NOMO-1 treated with dmso at 0.1 percent for 144 hours (cell line): ENCODE data around the gene OR6T1.

Source experiments
- DNase-seq: peaks from one replicate; lab custom pipeline; 2025; ENCODE audit not compliant: unreplicated experiment; lab: John Stamatoyannopoulos, UW

The OR6T1 gene

DNA sequence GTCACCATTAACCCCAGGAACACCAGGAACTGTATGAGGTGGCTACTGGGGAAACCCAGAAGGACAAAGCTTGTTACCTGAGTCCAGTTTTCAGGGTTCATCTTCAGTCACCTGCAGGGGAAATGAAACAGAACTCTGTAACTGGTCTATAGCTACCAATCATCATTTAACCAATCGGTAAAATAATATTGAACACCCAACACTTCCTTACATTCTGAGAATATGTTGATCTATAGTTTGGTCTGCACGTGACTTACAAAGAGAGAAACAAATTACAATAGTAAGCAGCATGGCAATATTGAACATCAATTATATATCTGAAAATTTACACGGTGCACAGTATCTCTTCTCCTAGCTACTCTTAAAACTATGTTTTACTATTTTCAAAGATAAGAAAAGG lies at the start of gene OR6T1:
OR6T1 (minus strand) TSS at position 101 of the 400 bp plus-strand sequence; CDS start at position 101, 0 bp downstream.
- no peak for DNase-seq

DNA sequence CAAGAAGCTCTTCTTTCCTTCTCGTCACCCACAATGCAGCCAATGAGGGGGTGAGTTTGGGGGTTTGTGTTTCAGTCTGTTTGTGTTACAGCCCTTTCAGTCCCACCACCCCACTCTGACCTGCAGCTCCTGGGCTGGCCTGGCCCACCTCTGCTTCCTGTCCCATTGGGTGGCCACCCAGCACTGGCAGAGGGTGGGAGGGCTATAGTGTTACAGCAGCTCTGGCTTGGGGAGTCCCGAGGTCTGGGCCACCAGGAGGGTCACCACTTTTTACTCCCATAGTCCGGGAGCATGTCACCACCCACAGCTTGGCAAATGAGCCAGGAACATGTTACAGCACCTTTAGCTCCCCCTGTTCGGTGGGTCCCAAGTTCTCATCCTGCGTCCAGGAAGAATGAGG lies 35.7 kb upstream of the OR6T1 start:
- no peak for DNase-seq

DNA sequence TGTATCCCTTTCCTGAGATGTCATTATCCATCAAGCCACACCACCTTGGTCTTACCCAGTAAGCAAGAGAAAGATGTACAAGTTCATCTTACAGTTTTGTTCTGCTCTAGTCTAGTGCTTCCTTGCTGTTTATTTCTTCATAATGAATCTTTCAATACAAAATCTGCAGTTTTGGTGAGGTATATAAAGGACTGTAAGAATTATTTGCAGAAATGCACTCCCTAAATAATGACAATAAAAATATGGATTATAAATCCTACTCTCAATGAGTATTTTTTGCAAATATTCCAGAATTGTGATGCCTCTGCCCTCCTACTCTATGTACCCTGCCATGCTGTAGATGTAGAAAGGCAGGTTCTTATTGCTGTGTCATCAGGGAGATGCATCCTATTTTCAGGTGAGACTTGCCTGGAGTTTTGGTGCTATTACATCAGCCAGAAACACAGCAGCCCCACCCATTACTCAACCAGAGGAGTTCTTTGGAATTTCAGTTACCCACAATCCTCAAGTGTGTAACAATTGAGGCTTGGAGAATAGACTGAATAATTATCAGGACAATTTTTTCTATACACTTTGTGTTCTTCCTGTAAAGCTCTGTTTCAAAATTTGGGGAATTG lies 34.2 kb upstream of the OR6T1 start, which contains the start of gene OR10S1:
OR10S1 (minus strand) TSS at position 51 of the 617 bp plus-strand sequence. CDS start 117 bp downstream, outside the sequence.
- DNase-seq = no peak

DNA sequence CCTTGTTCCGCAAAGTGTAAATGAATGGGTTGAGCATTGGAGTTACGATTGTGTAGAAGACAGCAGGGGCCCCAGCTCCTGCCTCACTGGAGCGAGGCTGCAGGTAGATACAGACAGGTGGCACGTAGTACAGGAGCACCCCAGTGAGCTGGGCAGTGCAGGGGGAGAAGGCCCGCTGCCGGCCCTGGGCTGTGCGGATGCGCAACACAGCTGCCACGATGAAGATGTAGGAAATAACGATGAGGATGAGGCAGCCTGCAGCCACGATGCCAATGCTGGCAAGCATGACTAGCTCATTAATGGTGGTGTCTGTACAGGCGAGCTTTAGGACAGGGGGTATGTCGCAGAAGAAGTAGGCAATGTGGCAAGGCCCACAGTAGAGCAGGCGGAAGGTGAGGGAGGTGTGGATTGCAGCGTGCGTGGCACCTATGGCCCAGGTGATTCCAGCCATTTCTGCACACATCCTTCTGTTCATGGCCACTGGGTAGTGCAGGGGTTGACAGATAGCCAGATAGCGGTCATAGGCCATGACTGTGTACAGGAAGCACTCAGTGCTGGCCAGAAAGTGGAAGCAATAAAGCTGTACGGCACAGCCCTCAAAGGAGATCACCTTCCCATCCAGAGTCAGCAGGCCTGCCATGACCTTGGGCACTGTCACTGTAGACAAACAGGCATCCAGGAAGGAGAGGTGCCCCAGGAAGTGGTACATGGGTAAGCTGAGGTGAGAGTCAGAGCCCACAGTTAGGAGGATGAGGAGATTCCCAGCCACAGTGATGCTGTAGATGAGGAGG lies 33.3 kb upstream of the OR6T1 start:
- DNase-seq = no peak

DNA sequence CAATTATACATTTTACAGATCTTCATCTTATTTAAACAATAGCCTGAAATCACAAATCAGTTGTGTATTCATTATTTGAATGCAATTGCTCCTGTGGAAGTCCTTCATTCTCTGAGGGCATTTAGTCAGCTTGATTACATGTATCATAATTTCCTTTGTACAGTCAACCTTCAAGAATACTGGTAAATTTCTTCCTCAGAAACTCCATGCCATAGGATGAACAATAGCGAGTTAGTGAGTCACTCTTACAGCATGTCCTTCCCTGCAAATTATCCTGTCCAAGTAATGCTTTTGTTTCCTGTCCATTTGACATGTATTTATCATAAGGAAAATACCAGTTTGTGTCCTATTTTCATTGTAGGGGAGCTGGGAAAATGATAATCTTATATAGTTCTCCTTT lies 30.2 kb upstream of the OR6T1 start:
- DNase-seq = no peak

GRCh38 chr11:123956752-123957151 lies 13.1 kb upstream of the OR6T1 start:
- DNase-seq = no peak

DNA sequence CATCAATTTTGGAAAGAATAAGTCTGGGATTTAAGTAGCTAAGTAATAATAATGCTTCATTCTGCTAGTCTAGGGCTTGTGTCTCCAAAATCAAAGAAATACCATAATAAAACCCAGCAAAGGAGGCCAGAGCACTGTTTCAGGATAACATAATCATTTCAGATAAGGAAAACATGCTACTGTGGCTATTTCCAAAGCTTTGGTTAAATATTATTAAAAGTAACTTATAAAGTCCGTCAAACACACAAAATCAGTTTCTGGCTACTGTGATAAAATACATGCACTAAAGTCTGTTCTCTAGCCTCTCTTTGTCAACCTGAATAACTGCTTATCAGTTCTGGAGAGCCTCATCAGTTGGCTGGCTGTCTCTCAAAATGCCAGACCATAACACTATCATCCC lies 1.5 kb upstream of the OR6T1 start:
- DNase-seq = no peak

DNA sequence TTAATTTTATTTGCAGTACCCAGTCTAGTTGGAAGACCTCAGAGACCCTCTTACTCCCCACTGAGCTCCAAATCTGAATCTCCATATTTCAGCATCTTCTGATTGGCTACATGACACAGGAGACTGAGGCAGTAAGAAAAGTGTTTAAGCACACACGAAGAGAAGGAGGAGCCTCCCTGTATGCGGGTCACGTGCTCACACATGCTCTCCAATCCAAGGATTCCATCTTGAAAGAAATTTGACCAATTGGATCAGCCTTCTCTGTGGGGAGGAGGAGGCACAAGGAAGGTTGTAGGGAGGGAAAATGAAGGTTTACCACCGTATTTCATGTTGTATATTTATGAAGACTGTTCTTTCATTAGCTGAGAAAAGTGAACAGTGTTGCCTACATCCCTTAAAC lies 1.2 kb downstream of the OR6T1 start:
- DNase-seq = no peak

DNA sequence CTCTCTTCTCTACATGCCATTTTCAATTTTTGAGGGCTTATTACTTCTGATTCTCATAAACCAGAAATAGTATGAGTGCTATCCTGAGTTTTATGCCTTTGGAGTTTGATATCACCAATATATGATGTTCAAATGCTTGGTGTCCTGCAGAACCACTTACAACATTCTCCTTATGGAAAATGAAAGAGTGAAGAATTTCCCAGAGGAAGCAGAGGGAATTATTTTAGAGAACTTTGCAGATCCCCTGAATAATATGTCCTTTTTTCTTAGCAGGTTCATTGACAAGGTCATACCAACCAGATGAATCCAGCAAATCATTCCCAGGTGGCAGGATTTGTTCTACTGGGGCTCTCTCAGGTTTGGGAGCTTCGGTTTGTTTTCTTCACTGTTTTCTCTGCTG lies 4.3 kb downstream of the OR6T1 start, which contains the start of gene OR4D5:
OR4D5 (plus strand) TSS at position 301 of the 400 bp plus-strand sequence; CDS start at position 301, 0 bp downstream.
- no peak for DNase-seq

DNA sequence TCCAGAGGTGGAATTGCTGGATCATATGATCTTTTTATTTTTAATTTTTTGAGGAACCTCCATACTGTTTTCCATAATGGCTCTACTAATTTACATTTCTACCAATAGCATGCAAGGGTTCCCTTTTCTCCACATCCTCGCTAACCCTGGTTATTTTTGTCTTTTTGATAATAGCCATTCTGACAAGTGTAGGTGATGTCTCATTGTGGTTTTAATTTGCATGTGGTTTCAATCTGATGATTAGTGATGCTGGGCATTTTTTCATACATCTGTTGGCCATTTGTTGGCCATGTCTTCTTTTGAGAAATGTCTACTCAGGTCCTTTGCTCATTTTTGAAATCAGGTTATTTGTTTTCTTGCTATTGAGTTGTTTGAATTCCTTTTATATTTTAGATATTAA lies 19.6 kb downstream of the OR6T1 start:
- no peak for DNase-seq

GRCh38 chr11:123920943-123921342 lies 22.7 kb downstream of the OR6T1 start:
- DNase-seq = no peak

- DNase-seq = no peak
These were observed 37.8 kb downstream of the OR6T1 start for GRCh38 chr11:123905826-123906225.

DNA sequence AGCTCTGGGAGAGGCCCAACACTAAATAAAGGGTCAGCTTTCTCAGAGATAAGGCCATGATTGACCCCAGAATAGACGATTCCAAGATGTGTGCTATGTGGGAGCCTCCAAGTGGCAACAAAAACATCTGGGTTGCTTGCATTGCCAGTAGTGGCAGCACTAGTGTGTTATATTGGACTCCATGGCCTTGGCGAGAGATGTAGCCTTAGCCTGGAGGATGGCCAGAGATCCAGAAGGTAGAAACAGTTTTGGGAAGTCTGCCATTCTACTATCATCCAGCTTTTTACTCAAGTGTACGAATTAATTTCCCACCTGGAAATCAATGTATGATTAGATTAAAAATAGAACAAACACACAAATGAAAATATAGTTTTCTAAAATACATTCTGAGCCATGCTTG lies 38.7 kb downstream of the OR6T1 start:
- no peak for DNase-seq

GRCh38 chr11:123903932-123904331 lies 39.7 kb downstream of the OR6T1 start:
- no peak for DNase-seq

- DNase-seq = no peak
These were observed 41.8 kb downstream of the OR6T1 start, which contains the start of gene OR8D4 for GRCh38 chr11:123901867-123902266. Gene OR8D4, plus strand, starts transcription at chr11:123902167. Its CDS starts 4,265 bp downstream, at chr11:123906432.

DNA sequence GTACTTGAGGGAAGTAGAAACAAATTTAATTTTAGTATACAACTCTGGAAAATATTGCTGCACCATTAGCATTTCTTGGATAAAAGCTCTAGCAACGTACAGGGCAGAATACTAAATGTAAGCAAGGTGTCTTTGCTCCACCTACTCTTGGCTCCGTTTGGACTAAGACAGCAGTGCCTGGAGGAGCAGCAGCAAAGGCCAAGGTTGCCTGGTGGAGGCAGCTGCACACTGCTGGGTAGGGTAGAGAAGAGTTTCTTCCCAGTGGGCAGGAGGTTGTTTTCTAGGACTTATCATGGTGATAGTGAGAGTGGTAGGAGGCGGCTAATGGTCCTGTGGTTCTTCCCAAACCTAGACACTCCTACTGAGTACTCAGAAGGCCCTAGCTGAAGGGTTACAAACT lies 43.8 kb downstream of the OR6T1 start:
- DNase-seq = no peak
